ENCODE results near the gene FSHR. TPM values are rescaled to one million over a fixed set of nuclear protein-coding genes. Genes with fewer than 3 reads are reported as not detected.

FSHR gene
- total and polyA plus RNA-seq, 2 of the 4 experiments (the other 2 are of a cell fraction) = not detected

- H3K36me3 ChIP-seq (ENCODE audit: control insufficient read depth, insufficient read depth, low read length) = no peaks in the 10 kb centered on the region
- H4K5ac ChIP-seq (ENCODE audit: low read depth, low read length) = no peak overlapping the region
- H4K8ac ChIP-seq (ENCODE audit: low read depth in 2 of 2, low read length in 2 of 2) = no peak overlapping the region
- H3K18ac ChIP-seq (ENCODE audit: low read depth, low read length) = no peak overlapping the region
- intact Hi-C loops (cut with micrococcal nuclease) = no loop called here
- no peak overlapping the region for H3K4ac ChIP-seq (ENCODE audit: low read depth, low read length)
- CTCF ChIA-PET = no interaction called here
- H3K27ac ChIP-seq (ENCODE audit: insufficient read depth, low read length) = no peak overlapping the region
- no peaks in the 10 kb centered on the region for H3K9me3 ChIP-seq (ENCODE audit: control insufficient read depth, insufficient read depth, low read length)
- H2BK20ac ChIP-seq (ENCODE audit: low read depth, low read length) = no peak overlapping the region
- no peak overlapping the region for H2AK5ac ChIP-seq (ENCODE audit: low read depth, low read length)
- no TSS peak for BruUV-seq (replicated peaks)
- H2BK120ac ChIP-seq (ENCODE audit: low read depth, low read length) = no peak overlapping the region
- no peaks in the 10 kb centered on the region for H3K9me1 ChIP-seq (ENCODE audit: insufficient read depth, low read length)
- no peak overlapping the region for H2AK9ac ChIP-seq (replicated peaks; ENCODE audit: low read depth, low read length, poor library complexity)
- no peak overlapping the region for H3K4me2 ChIP-seq (ENCODE audit: low read depth, low read length)
- no peak overlapping the region for H3K56ac ChIP-seq (ENCODE audit: extremely low read depth, insufficient read depth, low read length)
- no peak overlapping the region for H2BK5ac ChIP-seq (ENCODE audit: low read depth, low read length, poor library complexity, severe bottlenecking)
- H3K79me1 ChIP-seq (ENCODE audit: low read depth in 1 of 2, low read length in 2 of 2) = no peaks in the 10 kb centered on the region
- TF ChIP-seq CTCF (conservative IDR thresholded peaks at IDR 0.05; ENCODE audit: low read depth, low read length) (no peak), NFE2L2 (IDR thresholded peaks at IDR 0.05; ENCODE audit: low read depth, low read length) (no peak), RAD21 (IDR thresholded peaks at IDR 0.05; ENCODE audit: low read length) (no peak), CEBPB (IDR thresholded peaks at IDR 0.05; ENCODE audit: low read depth, low read length) (no peak), ELK1 (IDR thresholded peaks at IDR 0.05; ENCODE audit: borderline replicate concordance, low read depth, low read length) (no peak), POLR2A (IDR thresholded peaks at IDR 0.05; ENCODE audit: low read depth, low read length) (no peak), CHD1 (IDR thresholded peaks at IDR 0.05; ENCODE audit: low read depth, low read length) (no peak), RCOR1 (IDR thresholded peaks at IDR 0.05; ENCODE audit: insufficient replicate concordance, low read length) (no peak), RFX5 (IDR thresholded peaks at IDR 0.05; ENCODE audit: low read depth, low read length) (no peak), FOS (IDR thresholded peaks at IDR 0.05; ENCODE audit: low read depth, low read length) (no peak), MXI1 (IDR thresholded peaks at IDR 0.05; ENCODE audit: borderline replicate concordance, low read depth, low read length) (no peak), SMC3 (IDR thresholded peaks at IDR 0.05; ENCODE audit: low read depth, low read length) (no peak), MAFK (IDR thresholded peaks at IDR 0.05; ENCODE audit: low read depth, low read length) (no peak), MAZ (IDR thresholded peaks at IDR 0.05; ENCODE audit: borderline replicate concordance, low read depth, low read length) (no peak), BHLHE40 (IDR thresholded peaks at IDR 0.05; ENCODE audit: low read depth, low read length) (no peak), USF2 (IDR thresholded peaks at IDR 0.05; ENCODE audit: low read depth, low read length) (no peak)
- H3K23ac ChIP-seq (ENCODE audit: low read depth, low read length) = no peak overlapping the region
- H3K14ac ChIP-seq (replicated peaks; ENCODE audit: low read depth, low read length) = no peak overlapping the region
- no peak for DNase-seq
- in situ Hi-C loops (cut with MboI; ENCODE audit: low sequenced_read_pairs) = no loop called here
- H3K4me3 ChIP-seq (ENCODE audit: insufficient read depth, low read depth, low read length) = no peak overlapping the region
- ATAC-seq (ENCODE audit: low read depth) = no peak
- no peak overlapping the region for H2BK15ac ChIP-seq (ENCODE audit: low read depth, low read length)
- H4K20me1 ChIP-seq (ENCODE audit: insufficient read depth, low read length) = no peaks in the 10 kb centered on the region
- H4K91ac ChIP-seq (ENCODE audit: insufficient read depth, low read depth, low read length) = no peak overlapping the region
- POLR2A ChIA-PET (ENCODE audit: unreplicated experiment) = no interaction called here
- no peak overlapping the region for H2AFZ ChIP-seq (replicated peaks; ENCODE audit: low read length, poor library complexity)
- no CpG with 5 or more reads among the region's 5 CpGs for WGBS, 2 experiments (ENCODE audit: extremely low coverage in 2 of 2, insufficient read length in 1 of 2)
- H3K9ac ChIP-seq (ENCODE audit: low read depth, low read length) = no peak overlapping the region
- peaks cover 4% of the 10 kb centered on the region for H3K27me3 ChIP-seq (ENCODE audit: control insufficient read depth, insufficient read depth, low read length)
- dilution Hi-C loops (cut with HindIII; ENCODE audit: low sequenced_read_pairs, unreplicated experiment) = no loop called here
- H3K4me1 ChIP-seq (ENCODE audit: control insufficient read depth, insufficient read depth, low read length) = no peaks in the 10 kb centered on the region
Observed at GRCh38 chr2:48933828-48934497, 220.4 kb downstream of the FSHR start.

Data from IMR-90 (cell line).